Tibial nerve (tissue), 4 donors: ENCODE data around the gene SLC35E1.

Source experiments
- EP300 ChIP-seq, 2 donors: sonication (generic); formaldehyde crosslinking; IDR thresholded peaks; one replicate each; pipeline ENCODE4 v1.6.1; 2017; ENCODE audit warnings: antibody characterized with exemption in 2 of 2, mild to moderate bottlenecking in 1 of 2
- POLR2A ChIP-seq, 2 donors: fragments of 450-650 bp; IDR thresholded peaks; one replicate each; pipeline ENCODE4 v1.6.1; 2017; ENCODE audit warnings: antibody characterized with exemption in 2 of 2, mild to moderate bottlenecking in 2 of 2, moderate library complexity in 2 of 2
- TF ChIP-seq, protein P1 (sequence below), 5 experiments: fragments of 200-600 bp in 3 of 5; fragments of 450-650 bp in 2 of 5; sonication (generic) in 3 of 5; IDR thresholded peaks; one replicate each; pipeline ENCODE4 v1.5.1; 2016 to 2019; ENCODE audit warnings: antibody characterized with exemption in 5 of 5, mild to moderate bottlenecking in 3 of 5, moderate library complexity in 2 of 5

DNA sequence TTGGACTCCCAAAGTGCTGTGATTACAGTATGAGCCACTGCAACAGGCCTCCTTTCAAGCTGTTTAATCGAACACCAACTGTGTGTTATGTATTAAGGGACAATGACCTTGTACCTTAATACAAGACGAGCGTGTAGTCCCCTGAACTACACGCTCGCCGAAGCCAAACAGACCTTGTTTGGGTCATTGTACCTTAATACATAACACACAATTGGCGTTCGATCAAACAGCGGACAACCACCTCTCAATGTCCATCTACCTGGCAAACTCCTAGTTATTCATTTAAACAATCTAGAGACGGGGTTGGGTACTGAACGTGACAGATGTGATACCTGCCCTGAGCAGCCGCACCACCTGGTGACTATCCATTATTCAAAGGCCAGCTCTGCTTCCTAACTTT is 31.3 kb downstream of the SLC35E1 start:
- TF ChIP-seq POLR2A (IDR thresholded peaks at IDR 0.05) (no peak), EP300 (IDR thresholded peaks at IDR 0.05) (no peak)
- TF ChIP-seq, protein P1, sequence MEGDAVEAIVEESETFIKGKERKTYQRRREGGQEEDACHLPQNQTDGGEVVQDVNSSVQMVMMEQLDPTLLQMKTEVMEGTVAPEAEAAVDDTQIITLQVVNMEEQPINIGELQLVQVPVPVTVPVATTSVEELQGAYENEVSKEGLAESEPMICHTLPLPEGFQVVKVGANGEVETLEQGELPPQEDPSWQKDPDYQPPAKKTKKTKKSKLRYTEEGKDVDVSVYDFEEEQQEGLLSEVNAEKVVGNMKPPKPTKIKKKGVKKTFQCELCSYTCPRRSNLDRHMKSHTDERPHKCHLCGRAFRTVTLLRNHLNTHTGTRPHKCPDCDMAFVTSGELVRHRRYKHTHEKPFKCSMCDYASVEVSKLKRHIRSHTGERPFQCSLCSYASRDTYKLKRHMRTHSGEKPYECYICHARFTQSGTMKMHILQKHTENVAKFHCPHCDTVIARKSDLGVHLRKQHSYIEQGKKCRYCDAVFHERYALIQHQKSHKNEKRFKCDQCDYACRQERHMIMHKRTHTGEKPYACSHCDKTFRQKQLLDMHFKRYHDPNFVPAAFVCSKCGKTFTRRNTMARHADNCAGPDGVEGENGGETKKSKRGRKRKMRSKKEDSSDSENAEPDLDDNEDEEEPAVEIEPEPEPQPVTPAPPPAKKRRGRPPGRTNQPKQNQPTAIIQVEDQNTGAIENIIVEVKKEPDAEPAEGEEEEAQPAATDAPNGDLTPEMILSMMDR (IDR thresholded peaks at IDR 0.05) = no peak
